Bronchial epithelial cell (primary cell): ENCODE measurements around the gene DNM1. TPM values are rescaled to one million over a fixed set of nuclear protein-coding genes. Genes with fewer than 3 reads are reported as not detected.
A peak's percentile ranks its signal among the peaks of the same experiment; 100 is the strongest.

Experiments used
- DNase-seq: peaks from one replicate; pipeline ENCODE4 v3.0.0-alpha.2; 2010; ENCODE audit warnings: low read depth
- FAIRE-seq: peaks from 2 replicates; lab custom pipeline; 2011; peaks lifted over from hg19 to GRCh38; lab: Jason Lieb, UNC
- H3K27me3 ChIP-seq: 2 replicates; pipeline ENCODE4 v1.5.1; 2011; ENCODE audit warnings: low read length; ENCODE audit not compliant: control insufficient read depth, insufficient read depth
- H3K36me3 ChIP-seq: 2 replicates; pipeline ENCODE4 v1.5.1; 2011; ENCODE audit warnings: low read length; ENCODE audit not compliant: control insufficient read depth, insufficient read depth
- H3K4me3 ChIP-seq: 2 replicates; pipeline ENCODE4 v1.5.1; 2011; ENCODE audit warnings: mild to moderate bottlenecking, low read depth, low read length, control low read depth
- total RNA-seq: library from RNA; depleted of rRNA; stranded (reverse); fragments of >200 nt; gene quantifications from 2 replicates; pipeline ENCODE4 v1.2.1, GENCODE V29; 2014
- TF ChIP-seq, protein P1 (sequence below): IDR thresholded peaks from 2 replicates; pipeline ENCODE4 v1.5.1; 2011; ENCODE audit warnings: mild to moderate bottlenecking, moderate library complexity, low read length, control low read depth, inconsistent platforms; ENCODE audit not compliant: insufficient read depth, severe bottlenecking

DNM1 gene
- total RNA-seq, 1 donor from 2014 or later = 0.53 TPM

DNA sequence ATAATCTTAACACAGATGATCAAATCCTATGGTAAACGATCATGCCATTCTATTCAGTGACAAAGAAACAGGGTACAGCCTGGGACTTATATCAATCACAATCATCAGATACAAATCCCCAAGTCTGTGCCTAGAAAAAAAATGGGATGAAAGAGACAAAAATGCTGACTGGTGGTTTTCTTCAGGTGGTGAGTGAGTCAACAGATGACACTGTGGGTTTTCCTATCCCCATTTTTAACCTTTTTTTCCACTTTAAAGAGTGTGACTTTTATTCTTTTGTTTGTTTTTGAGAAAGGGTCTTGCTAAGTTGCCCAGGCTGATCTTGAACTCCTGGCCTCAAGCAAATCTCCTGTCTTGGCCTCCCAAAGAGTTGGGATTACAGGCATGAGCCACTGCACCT, 15.0 kb upstream of the DNM1 start:
- H3K4me3 ChIP-seq = no peak overlapping the region
- no peak for FAIRE-seq

GRCh38 chr9:128190013-128190412, 13.2 kb upstream of the DNM1 start:
- DNase-seq (no peak), FAIRE-seq (no peak)
- Histone ChIP-seq H3K4me3 (no peak overlapping the region), H3K27me3 (no peaks in the 10 kb centered on the region), H3K36me3 (peaks cover 14% of the 10 kb centered on the region)
- TF ChIP-seq, protein P1, sequence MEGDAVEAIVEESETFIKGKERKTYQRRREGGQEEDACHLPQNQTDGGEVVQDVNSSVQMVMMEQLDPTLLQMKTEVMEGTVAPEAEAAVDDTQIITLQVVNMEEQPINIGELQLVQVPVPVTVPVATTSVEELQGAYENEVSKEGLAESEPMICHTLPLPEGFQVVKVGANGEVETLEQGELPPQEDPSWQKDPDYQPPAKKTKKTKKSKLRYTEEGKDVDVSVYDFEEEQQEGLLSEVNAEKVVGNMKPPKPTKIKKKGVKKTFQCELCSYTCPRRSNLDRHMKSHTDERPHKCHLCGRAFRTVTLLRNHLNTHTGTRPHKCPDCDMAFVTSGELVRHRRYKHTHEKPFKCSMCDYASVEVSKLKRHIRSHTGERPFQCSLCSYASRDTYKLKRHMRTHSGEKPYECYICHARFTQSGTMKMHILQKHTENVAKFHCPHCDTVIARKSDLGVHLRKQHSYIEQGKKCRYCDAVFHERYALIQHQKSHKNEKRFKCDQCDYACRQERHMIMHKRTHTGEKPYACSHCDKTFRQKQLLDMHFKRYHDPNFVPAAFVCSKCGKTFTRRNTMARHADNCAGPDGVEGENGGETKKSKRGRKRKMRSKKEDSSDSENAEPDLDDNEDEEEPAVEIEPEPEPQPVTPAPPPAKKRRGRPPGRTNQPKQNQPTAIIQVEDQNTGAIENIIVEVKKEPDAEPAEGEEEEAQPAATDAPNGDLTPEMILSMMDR = no peak

More for the DNA sequence above, 15.0 kb upstream of the DNM1 start:
- TF ChIP-seq, protein P1 = no peak
- Histone ChIP-seq H3K27me3 (no peaks in the 10 kb centered on the region), H3K36me3 (peaks cover 15% of the 10 kb centered on the region)
- DNase-seq = no peak

- FAIRE-seq (no peak), DNase-seq (no peak)
- H3K27me3 ChIP-seq = no peaks in the 10 kb centered on the region
- peak overlapping the region; percentile 84 for H3K4me3 ChIP-seq
- H3K36me3 ChIP-seq = peaks cover 9% of the 10 kb centered on the region
- TF ChIP-seq, protein P1 = no peak
Observed at GRCh38 chr9:128190516-128191405, 12.4 kb upstream of the DNM1 start.

DNA sequence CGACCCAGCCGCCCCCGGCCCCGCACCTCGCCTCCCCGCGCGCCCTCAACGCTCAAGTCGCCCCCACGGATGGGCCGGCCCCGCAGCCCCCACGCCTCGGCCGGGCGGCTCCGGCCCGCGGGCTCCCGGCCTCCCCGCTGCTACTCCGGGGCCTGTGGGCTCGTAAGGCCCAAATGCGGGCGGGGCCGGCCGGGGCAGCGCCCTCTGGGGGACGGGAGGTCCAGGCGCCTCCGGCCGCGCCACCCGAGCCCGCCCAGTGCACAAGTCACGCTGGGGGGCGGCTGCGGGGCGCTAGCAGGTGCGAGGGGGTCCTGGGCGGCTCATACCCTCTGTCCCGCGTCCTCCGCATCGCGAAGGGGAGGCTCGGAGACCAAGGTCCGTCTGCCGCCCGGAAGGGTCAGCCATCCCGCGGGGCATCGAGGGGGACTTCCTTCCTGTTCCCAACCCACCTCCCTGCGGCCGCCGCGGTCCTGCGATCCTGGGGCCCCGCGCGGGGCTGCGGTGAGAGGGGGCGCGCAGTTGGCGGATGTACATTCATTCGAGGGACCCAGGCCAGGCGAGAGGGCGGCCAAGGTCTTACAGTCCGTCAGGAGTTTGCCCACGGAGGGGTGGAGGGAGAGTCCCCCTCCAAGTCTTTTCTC, 11.7 kb upstream of the DNM1 start, which contains the start of gene CIZ1:
TSS of gene CIZ1 (minus strand) at position 167 of the 641 bp plus-strand sequence. CDS start 715 bp downstream, outside the sequence.
- TF ChIP-seq, protein P1 = peak; percentile 67
- DNase-seq = peak; percentile 47

DNA sequence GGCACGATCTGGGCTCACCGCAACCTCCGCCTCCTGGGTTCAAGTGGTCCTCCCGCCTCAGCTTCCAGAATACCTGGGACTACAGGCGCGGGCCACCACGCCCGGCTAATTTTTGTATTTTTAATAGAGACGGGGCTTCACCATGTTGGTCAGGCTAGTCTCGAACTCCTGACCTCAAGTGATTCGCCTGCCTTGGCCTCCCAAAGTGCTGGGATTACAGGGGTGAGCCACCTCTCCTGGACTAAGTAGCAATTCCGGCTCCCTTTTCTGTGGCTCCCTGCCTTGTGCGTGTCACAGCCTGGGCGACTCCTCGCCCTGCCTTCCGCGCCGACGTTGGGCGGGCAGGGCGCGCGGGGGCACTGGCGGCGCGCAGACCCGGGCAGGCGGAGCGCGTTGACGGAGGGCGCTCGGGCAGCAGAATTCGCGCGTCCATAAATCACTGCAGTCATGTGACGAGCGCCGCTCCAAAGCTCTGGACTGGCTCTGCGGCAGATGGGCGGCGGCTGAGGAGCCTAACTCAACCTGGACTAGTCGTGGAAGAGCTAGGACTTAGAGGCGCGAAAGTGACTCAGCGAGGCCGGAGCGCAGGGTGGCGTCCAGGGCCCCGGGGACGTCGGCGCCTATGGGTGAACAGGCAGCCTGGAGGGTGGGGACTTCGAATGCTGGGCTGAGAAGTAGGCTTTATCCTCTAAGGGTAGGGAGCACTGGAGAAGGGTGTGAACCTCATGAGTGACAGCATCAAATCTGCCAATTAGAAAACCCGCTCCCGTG, 10.4 kb upstream of the DNM1 start:
- FAIRE-seq (no peak), DNase-seq (peak; percentile 89)
- no peaks in the 10 kb centered on the region for H3K27me3 ChIP-seq
- peaks cover 5% of the 10 kb centered on the region for H3K36me3 ChIP-seq
- TF ChIP-seq, protein P1 = peak; percentile 54
- no peak overlapping the region for H3K4me3 ChIP-seq

More for the DNA sequence above, 11.7 kb upstream of the DNM1 start, which contains the start of gene CIZ1:
- H3K27me3 ChIP-seq = no peaks in the 10 kb centered on the region
- peak within 1 kb of the TSS; percentile 84 for H3K4me3 ChIP-seq
- FAIRE-seq = no peak
- H3K36me3 ChIP-seq = peaks cover 8% of the 10 kb centered on the region
